ENCODE data around the gene ACADVL.

ACADVL gene

DNA sequence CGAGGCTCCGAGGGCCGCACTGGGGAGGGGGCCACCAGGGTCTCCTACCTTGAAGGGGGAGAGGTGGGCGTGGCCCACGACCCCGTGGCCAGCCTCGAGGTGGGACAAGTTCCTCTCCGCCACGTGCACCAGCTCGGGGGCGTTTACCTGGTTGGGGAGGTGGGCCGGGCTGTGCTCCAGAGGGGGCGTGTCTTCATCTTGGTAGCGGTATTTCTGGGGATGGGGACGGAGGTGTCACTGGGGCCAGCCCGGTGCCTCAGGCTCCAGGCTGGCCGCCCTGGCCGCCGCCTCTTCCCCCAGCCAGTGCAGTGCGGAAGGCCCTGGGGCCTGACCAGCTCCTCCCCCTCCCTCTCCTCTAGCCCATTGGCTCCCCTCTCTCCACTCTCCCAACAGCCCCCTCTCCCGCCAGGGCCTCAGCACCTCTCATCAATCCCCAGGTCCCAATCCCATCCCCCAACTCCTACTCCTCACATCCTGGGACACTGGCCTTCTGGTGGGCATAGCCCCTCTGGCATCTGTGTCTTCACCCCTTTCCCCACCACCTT lies 11.6 kb upstream of the ACADVL start:
- Histone ChIP-seq H3K27ac (ENCODE audit: insufficient read depth, low read depth, low read length, poor library complexity, severe bottlenecking) (peak overlapping the region; percentile 79), H3K4me1 (ENCODE audit: control insufficient read depth, insufficient read depth, low read length) (peaks cover 73% of the 10 kb centered on the region)
- 6 to 7% methylated on average over 21 of the region's 21 CpGs for WGBS, 2 experiments

DNA sequence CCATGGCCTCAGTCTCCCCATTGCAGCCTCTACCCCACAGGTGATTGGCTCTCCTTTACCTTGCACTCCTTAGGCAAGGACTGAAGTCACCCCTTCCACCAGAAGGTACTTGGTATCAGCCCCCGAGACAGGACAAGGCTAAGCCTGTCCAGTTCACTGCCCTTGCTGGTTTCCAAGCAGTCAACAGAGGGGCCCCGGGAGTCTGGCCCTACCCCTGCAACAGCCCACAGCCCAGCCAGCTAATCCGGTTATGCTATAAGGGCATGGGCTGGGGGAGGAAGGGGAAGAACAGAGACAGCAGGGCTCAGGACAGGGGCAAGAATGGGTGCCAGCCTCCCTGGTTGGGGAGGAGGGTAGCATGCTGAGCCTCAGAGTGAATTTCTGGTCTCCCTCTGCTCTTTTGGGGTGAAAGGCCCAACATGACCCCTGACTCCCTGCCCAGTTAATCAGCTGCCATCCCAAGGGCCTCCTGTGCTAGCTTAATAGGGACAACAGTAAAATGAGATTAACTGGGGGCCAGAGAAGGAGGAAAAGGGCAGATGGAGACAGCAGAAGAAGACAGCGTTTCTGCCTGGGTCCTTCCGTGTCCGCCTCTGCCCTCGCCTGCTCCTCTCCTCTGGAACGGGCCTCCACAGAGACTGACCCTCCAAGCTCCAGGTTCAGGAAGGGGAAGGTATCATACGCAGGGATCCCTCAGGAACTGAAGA lies 10.8 kb upstream of the ACADVL start:
- Histone ChIP-seq H3K4me1 (ENCODE audit: control insufficient read depth, insufficient read depth, low read length) (peaks cover 76% of the 10 kb centered on the region), H3K4me3 (ENCODE audit: insufficient read depth, low read depth, low read length) (peak overlapping the region; percentile 35), H3K27me3 (ENCODE audit: control insufficient read depth, insufficient read depth, low read length, poor library complexity, severe bottlenecking) (no peaks in the 10 kb centered on the region), H3K9me3 (ENCODE audit: control insufficient read depth, low read length) (no peaks in the 10 kb centered on the region), H3K27ac (ENCODE audit: insufficient read depth, low read depth, low read length, poor library complexity, severe bottlenecking) (peak overlapping the region; percentile 79), H3K36me3 (ENCODE audit: control insufficient read depth, insufficient read depth, low read length) (peaks cover under 1% of the 10 kb centered on the region)
- WGBS, 2 experiments, result 75% methylated on average over 9 of the region's 9 CpGs

More for the DNA sequence above, 11.6 kb upstream of the ACADVL start:
- H3K9me3 ChIP-seq (ENCODE audit: control insufficient read depth, low read length), result no peaks in the 10 kb centered on the region
- H3K36me3 ChIP-seq (ENCODE audit: control insufficient read depth, insufficient read depth, low read length), result peaks cover 8% of the 10 kb centered on the region
- H3K27me3 ChIP-seq (ENCODE audit: control insufficient read depth, insufficient read depth, low read length, poor library complexity, severe bottlenecking), result no peaks in the 10 kb centered on the region
- H3K4me3 ChIP-seq (ENCODE audit: insufficient read depth, low read depth, low read length), result peak overlapping the region; percentile 35

DNA sequence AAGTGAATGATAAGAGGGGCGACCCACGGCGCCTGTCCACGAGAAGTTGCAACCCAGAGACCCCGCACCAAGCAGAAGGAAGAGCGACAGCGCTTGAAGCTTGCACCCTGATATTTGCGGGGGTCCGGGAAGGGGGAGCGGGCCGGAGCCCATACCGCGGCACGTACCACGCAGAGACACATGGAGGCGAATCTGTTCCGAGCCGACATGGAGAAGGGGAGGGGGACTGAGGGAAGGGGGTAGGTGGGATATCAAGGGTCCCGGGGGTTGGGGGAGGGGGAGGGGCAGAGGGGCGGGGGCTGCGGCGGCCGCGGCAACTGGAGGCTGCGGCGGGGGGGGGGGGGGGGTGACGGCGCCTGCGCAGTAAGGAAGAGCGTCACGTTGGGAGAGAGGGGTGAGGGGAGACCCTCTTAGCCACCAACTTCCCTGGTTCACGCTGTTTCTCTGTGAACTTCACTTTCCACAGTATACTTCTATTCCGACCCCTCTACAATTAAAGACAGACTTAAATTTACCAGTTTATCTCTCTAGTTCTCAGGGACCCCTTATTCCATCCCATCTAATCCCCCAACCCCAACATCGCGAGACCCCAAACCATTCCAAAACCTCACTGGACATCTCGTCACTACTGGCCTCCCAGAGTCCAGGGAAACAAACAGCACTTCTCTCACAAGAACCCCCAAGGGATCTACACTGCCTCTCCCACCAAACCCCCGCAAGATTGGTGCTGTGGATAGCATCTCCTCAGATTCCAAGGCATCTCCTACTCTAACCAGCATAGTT lies 8.1 kb upstream of the ACADVL start:
- WGBS, 2 experiments, result 11 to 14% methylated on average over 34 to 35 of the region's 37 CpGs
- no peaks in the 10 kb centered on the region for H3K36me3 ChIP-seq (ENCODE audit: control insufficient read depth, insufficient read depth, low read length)
- peaks cover 71% of the 10 kb centered on the region for H3K4me1 ChIP-seq (ENCODE audit: control insufficient read depth, insufficient read depth, low read length)
- H3K9me3 ChIP-seq (ENCODE audit: control insufficient read depth, low read length), result no peaks in the 10 kb centered on the region
- H3K4me3 ChIP-seq (ENCODE audit: insufficient read depth, low read depth, low read length), result peak overlapping the region; percentile 40
- H3K27ac ChIP-seq (ENCODE audit: insufficient read depth, low read depth, low read length, poor library complexity, severe bottlenecking), result peak overlapping the region; percentile 20
- no peaks in the 10 kb centered on the region for H3K27me3 ChIP-seq (ENCODE audit: control insufficient read depth, insufficient read depth, low read length, poor library complexity, severe bottlenecking)

GRCh38 chr17:7213895-7214299 lies 5.8 kb upstream of the ACADVL start:
- no peaks in the 10 kb centered on the region for H3K9me3 ChIP-seq (ENCODE audit: control insufficient read depth, low read length)
- no peaks in the 10 kb centered on the region for H3K36me3 ChIP-seq (ENCODE audit: control insufficient read depth, insufficient read depth, low read length)
- peak overlapping the region; percentile 37 for H3K4me3 ChIP-seq (ENCODE audit: insufficient read depth, low read depth, low read length)
- H3K4me1 ChIP-seq (ENCODE audit: control insufficient read depth, insufficient read depth, low read length), result peaks cover 64% of the 10 kb centered on the region
- peak overlapping the region; percentile 95 for H3K27ac ChIP-seq (ENCODE audit: insufficient read depth, low read depth, low read length, poor library complexity, severe bottlenecking)
- H3K27me3 ChIP-seq (ENCODE audit: control insufficient read depth, insufficient read depth, low read length, poor library complexity, severe bottlenecking), result no peaks in the 10 kb centered on the region
- 0 to 1% methylated on average over 15 of the region's 15 CpGs for WGBS, 2 experiments

DNA sequence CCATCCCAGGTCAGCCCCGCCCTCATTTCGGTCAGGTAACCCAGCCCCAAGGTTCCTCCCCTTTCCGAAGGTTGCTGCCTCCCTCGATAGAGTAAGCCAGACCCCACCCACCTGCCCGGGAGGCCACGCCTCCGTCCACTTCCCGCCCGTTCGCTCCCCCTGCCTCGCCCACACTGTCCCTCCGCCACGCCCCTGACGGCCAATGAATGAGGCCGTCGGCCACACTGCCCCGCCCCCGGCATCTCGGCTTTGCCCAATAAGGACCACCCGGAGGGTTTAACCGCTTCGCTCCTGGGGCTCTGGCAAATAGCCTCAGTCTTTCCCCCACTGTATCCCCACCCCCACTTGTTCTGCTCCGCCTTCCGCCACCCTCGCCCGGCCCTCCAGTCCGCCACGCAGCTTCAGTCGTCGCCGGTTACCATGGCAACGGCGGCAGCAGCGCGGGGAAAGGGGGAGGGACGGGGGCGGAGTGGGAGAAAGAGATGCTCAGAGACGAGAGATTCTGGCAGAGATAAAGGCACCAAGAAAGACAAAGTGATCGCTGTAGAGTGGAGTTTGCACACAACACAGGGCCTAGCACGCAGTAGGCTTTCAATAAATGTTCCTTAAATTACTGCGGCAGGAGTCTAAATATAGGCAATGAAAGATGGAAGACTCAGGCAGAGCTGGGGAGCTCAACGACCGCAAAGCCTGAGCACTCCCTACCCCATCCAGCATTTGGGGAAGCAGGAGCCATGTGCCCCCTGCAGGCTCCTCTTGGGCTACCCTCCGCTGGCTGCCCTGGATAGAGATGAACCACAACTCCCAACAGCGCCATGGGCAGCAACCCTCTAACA lies 5.2 kb upstream of the ACADVL start:
- H3K4me1 ChIP-seq (ENCODE audit: control insufficient read depth, insufficient read depth, low read length), result peaks cover 64% of the 10 kb centered on the region
- H3K4me3 ChIP-seq (ENCODE audit: insufficient read depth, low read depth, low read length), result peak overlapping the region; percentile 44
- no peaks in the 10 kb centered on the region for H3K9me3 ChIP-seq (ENCODE audit: control insufficient read depth, low read length)
- H3K27me3 ChIP-seq (ENCODE audit: control insufficient read depth, insufficient read depth, low read length, poor library complexity, severe bottlenecking), result no peaks in the 10 kb centered on the region
- H3K36me3 ChIP-seq (ENCODE audit: control insufficient read depth, insufficient read depth, low read length), result no peaks in the 10 kb centered on the region
- WGBS, 2 experiments, result 0% methylated on average over 45 of the region's 45 CpGs
- peak overlapping the region; percentile 95 for H3K27ac ChIP-seq (ENCODE audit: insufficient read depth, low read depth, low read length, poor library complexity, severe bottlenecking)

- 5 to 8% methylated on average over 9 of the region's 9 CpGs for WGBS, 2 experiments
Measured at GRCh38 chr17:7215136-7215638, 4.6 kb upstream of the ACADVL start.

DNA sequence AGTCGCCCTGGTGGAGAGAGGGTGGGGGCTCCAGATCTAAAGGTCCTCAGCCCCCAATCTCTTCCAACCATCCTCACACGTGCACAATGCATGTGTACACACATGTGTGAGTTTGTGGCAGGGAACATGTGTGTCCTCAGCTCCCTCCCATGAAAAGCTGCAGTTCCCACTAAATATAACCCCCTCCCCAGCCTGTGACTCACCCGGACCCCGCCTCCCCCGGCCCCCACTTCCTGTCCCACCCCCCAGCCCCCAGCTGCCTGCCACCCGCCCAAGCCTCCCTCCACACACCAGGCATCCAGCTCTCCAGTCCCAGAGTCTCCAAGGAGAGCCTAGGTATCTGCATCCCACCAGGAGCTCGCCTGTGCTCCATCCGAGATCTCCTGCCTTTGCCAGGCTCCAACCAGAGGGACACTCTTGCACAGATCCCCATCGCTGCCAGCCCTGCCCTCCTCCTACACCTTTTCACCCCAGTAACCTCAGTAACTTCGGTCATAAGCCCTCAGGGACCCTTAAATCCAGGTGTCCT lies 4.0 kb upstream of the ACADVL start:
- 7% methylated on average over 7 to 9 of the region's 10 CpGs for WGBS, 2 experiments
- Histone ChIP-seq H3K36me3 (ENCODE audit: control insufficient read depth, insufficient read depth, low read length) (no peaks in the 10 kb centered on the region), H3K27ac (ENCODE audit: insufficient read depth, low read depth, low read length, poor library complexity, severe bottlenecking) (peak overlapping the region; percentile 92), H3K27me3 (ENCODE audit: control insufficient read depth, insufficient read depth, low read length, poor library complexity, severe bottlenecking) (no peaks in the 10 kb centered on the region), H3K4me1 (ENCODE audit: control insufficient read depth, insufficient read depth, low read length) (peaks cover 53% of the 10 kb centered on the region), H3K4me3 (ENCODE audit: insufficient read depth, low read depth, low read length) (peak overlapping the region; percentile 56), H3K9me3 (ENCODE audit: control insufficient read depth, low read length) (no peaks in the 10 kb centered on the region)

More at GRCh38 chr17:7215136-7215638, 4.6 kb upstream of the ACADVL start:
- Histone ChIP-seq H3K36me3 (ENCODE audit: control insufficient read depth, insufficient read depth, low read length) (no peaks in the 10 kb centered on the region), H3K27ac (ENCODE audit: insufficient read depth, low read depth, low read length, poor library complexity, severe bottlenecking) (peak overlapping the region; percentile 92), H3K4me1 (ENCODE audit: control insufficient read depth, insufficient read depth, low read length) (peaks cover 58% of the 10 kb centered on the region), H3K27me3 (ENCODE audit: control insufficient read depth, insufficient read depth, low read length, poor library complexity, severe bottlenecking) (no peaks in the 10 kb centered on the region), H3K9me3 (ENCODE audit: control insufficient read depth, low read length) (no peaks in the 10 kb centered on the region), H3K4me3 (ENCODE audit: insufficient read depth, low read depth, low read length) (peak overlapping the region; percentile 44)

DNA sequence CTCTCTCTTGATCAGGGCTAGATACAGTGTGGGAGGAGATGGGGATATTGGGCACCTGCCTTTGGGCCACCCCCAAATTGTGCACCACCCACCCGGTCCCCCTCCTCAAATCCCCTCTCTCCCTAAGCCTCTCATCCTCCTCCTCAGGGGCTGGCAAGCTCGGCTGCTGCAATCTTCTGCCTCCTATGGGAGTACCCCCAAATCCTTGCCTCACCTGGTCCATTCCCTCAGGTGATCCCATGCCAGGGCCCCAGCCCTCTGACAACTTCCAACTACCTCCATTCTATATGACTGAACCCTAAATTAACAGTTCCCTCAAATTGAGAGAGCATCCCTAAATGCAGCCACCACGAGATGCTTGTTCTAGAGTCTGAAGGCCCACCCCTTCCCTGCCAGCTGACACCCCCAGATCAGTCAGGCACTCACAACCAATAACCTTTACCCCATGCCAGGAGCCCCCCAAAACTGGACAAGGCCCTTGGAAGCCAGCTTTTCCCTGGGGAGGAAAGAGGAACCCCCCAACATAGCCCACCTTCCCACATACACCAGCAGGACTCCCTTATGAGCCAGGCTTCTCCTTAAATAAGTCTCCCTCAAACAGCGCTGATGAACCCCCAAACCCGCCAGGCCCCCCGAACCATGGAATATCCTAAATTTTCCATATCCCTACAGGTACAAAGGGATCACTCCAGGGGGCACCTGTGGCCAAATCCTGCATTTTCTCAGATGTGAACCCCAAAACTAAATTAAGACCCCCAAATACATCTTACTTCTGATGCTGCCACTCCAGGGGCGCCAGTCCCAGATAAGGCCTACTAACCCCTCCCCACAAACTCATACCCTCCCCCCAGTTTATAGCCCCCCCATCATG lies 3.3 kb upstream of the ACADVL start:
- H3K27me3 ChIP-seq (ENCODE audit: control insufficient read depth, insufficient read depth, low read length, poor library complexity, severe bottlenecking), result no peaks in the 10 kb centered on the region
- peaks cover 48% of the 10 kb centered on the region for H3K4me1 ChIP-seq (ENCODE audit: control insufficient read depth, insufficient read depth, low read length)
- peak overlapping the region; percentile 56 for H3K4me3 ChIP-seq (ENCODE audit: insufficient read depth, low read depth, low read length)
- H3K9me3 ChIP-seq (ENCODE audit: control insufficient read depth, low read length), result no peaks in the 10 kb centered on the region
- H3K27ac ChIP-seq (ENCODE audit: insufficient read depth, low read depth, low read length, poor library complexity, severe bottlenecking), result no peak overlapping the region
- WGBS, 2 experiments, result 13 to 18% methylated on average over 7 of the region's 7 CpGs
- H3K36me3 ChIP-seq (ENCODE audit: control insufficient read depth, insufficient read depth, low read length), result no peaks in the 10 kb centered on the region
